GM23338 (cell line): ENCODE data around the gene SLC7A6. TPM values are rescaled to one million over a fixed set of nuclear protein-coding genes. Genes with fewer than 3 reads are reported as not detected.

Source experiments
- ATAC-seq: fragments of 200-7000 bp; cut with Tn5 transposase; 3 replicates; pipeline ENCODE4 v1.9.1; 2020
- DNase-seq: peaks from one replicate; pipeline ENCODE4 v3.0.0-alpha.2; 2015; ENCODE audit warnings: low spot score
- H2AFZ ChIP-seq: fragments of 200-600 bp; sonication (generic); 2 replicates; pipeline ENCODE4 v1.8.0; 2016; ENCODE audit warnings: antibody characterized with exemption, mild to moderate bottlenecking, moderate library complexity
- H3F3A ChIP-seq: fragments of 200-600 bp; sonication (generic); replicated peaks from 2 replicates; pipeline ENCODE4 v1.8.0; 2017; ENCODE audit warnings: antibody characterized with exemption, mixed run types, low read depth
- H3K27ac ChIP-seq: fragments of 200-600 bp; sonication (generic); 2 replicates; pipeline ENCODE4 v1.6.1; 2016; ENCODE audit warnings: low read depth
- H3K27me3 ChIP-seq: fragments of 200-600 bp; sonication (generic); 2 replicates; pipeline ENCODE4 v1.8.0; 2016; ENCODE audit warnings: mild to moderate bottlenecking, mixed run types, moderate library complexity; ENCODE audit not compliant: insufficient read depth
- H3K36me3 ChIP-seq: fragments of 200-600 bp; sonication (generic); 2 replicates; pipeline ENCODE4 v1.8.0; 2016; ENCODE audit warnings: mild to moderate bottlenecking; ENCODE audit not compliant: insufficient read depth
- H3K4me1 ChIP-seq: fragments of 200-600 bp; sonication (generic); 2 replicates; pipeline ENCODE4 v1.8.0; 2016; ENCODE audit warnings: mild to moderate bottlenecking, moderate library complexity; ENCODE audit not compliant: insufficient read depth
- H3K4me2 ChIP-seq: fragments of 200-600 bp; sonication (generic); 2 replicates; pipeline ENCODE4 v1.7.1; 2017; ENCODE audit warnings: mixed run types
- H3K4me3 ChIP-seq: fragments of 200-600 bp; sonication (generic); 2 replicates; pipeline ENCODE4 v1.6.1; 2016; ENCODE audit warnings: mixed run types
- H3K79me2 ChIP-seq: fragments of 200-600 bp; sonication (generic); replicated peaks from 2 replicates; pipeline ENCODE4 v1.8.0; 2017; ENCODE audit warnings: mild to moderate bottlenecking; ENCODE audit not compliant: insufficient read depth
- H3K9me2 ChIP-seq: fragments of 200-600 bp; sonication (generic); 2 replicates; pipeline ENCODE4 v1.8.0; 2017; ENCODE audit not compliant: insufficient read depth
- H4K20me1 ChIP-seq: fragments of 200-600 bp; sonication (generic); replicated peaks from 2 replicates; pipeline ENCODE4 v1.8.0; 2017; ENCODE audit warnings: mild to moderate bottlenecking; ENCODE audit not compliant: insufficient read depth
- H3K27ac Mint-ChIP-seq: 2 replicates; pipeline ENCODE4 v1.8.0; 2020; ENCODE audit warnings: inconsistent platforms, mild to moderate bottlenecking, moderate library complexity, mixed read lengths
- H3K27me3 Mint-ChIP-seq: 3 replicates; pipeline ENCODE4 v1.8.0; 2022; ENCODE audit warnings: low read depth, mild to moderate bottlenecking, moderate library complexity, mixed read lengths, inconsistent platforms; ENCODE audit not compliant: insufficient read depth, poor library complexity
- H3K36me3 Mint-ChIP-seq: 3 replicates; pipeline ENCODE4 v1.8.0; 2021; ENCODE audit warnings: low read depth, mild to moderate bottlenecking, inconsistent platforms, moderate library complexity, mixed read lengths
- H3K4me1 Mint-ChIP-seq: 3 replicates; pipeline ENCODE4 v1.8.0; 2020; ENCODE audit warnings: mild to moderate bottlenecking, inconsistent platforms, mixed read lengths
- H3K4me3 Mint-ChIP-seq: 3 replicates; pipeline ENCODE4 v1.8.0; 2021; ENCODE audit warnings: moderate library complexity, mild to moderate bottlenecking, inconsistent platforms, mixed read lengths
- H3K9me3 Mint-ChIP-seq: 3 replicates; pipeline ENCODE4 v1.8.0; 2020; ENCODE audit warnings: moderate library complexity, mild to moderate bottlenecking, inconsistent platforms, mixed read lengths
- ETS1 ChIP-seq: IDR thresholded peaks from 2 replicates; pipeline ENCODE4 v1.6.1; 2016; ENCODE audit warnings: antibody characterized with exemption
- EZH2phosphoT487 ChIP-seq: fragments of 200-600 bp; sonication (generic); IDR thresholded peaks from one replicate; pipeline ENCODE4 v1.8.1; 2018; ENCODE audit warnings: antibody characterized with exemption; ENCODE audit not compliant: unreplicated experiment
- NANOG ChIP-seq: IDR thresholded peaks from 2 replicates; pipeline ENCODE4 v1.6.1; 2016; ENCODE audit warnings: antibody characterized with exemption, borderline replicate concordance
- POLR2AphosphoS5 ChIP-seq: IDR thresholded peaks from 2 replicates; pipeline ENCODE4 v1.6.1; 2016; ENCODE audit warnings: antibody characterized with exemption, low read depth
- STAT1 ChIP-seq: IDR thresholded peaks from one replicate; pipeline ENCODE4 v1.6.1; 2016; ENCODE audit warnings: antibody characterized with exemption; ENCODE audit not compliant: unreplicated experiment
- ZNF331 ChIP-seq: fragments of 250-450 bp; sonication (Bioruptor Pico); IDR thresholded peaks from 2 replicates; pipeline ENCODE4 v1.5.0; 2020; ENCODE audit warnings: low read depth, mild to moderate bottlenecking, moderate library complexity
- ZNF462 ChIP-seq: fragments of 250-450 bp; sonication (Bioruptor Pico); IDR thresholded peaks from 2 replicates; pipeline ENCODE4 v1.5.0; 2020; ENCODE audit warnings: mild to moderate bottlenecking, moderate library complexity
- polyA plus RNA-seq: library from polyadenylated mRNA; unstranded; fragments of >200 nt; fragmentation: Nextera tagmentation; extraction: Ambion mirVana; gene quantifications from 2 replicates; pipeline ENCODE4 v1.2.1, GENCODE V29; 2016
- total RNA-seq: library from RNA; depleted of rRNA; stranded (reverse); fragments of >200 nt; shearing (Covaris generic); gene quantifications from 2 replicates; pipeline ENCODE4 v1.2.3, GENCODE V29; 2014
- TF ChIP-seq, protein P1 (sequence below), 2 experiments: fragments of 200-600 bp in 1 of 2; sonication (generic) in 1 of 2; conservative IDR thresholded peaks; 2 replicates each; pipeline versions ENCODE4 v1.5.1 to v1.6.1; 2016 to 2017; ENCODE audit warnings: antibody characterized with exemption in 2 of 2, low read depth in 2 of 2, mild to moderate bottlenecking in 2 of 2, moderate library complexity in 1 of 2

The SLC7A6 gene
- total and polyA plus RNA-seq, 2 experiments from 2014 or later: 16.6 to 30.9 TPM

DNA sequence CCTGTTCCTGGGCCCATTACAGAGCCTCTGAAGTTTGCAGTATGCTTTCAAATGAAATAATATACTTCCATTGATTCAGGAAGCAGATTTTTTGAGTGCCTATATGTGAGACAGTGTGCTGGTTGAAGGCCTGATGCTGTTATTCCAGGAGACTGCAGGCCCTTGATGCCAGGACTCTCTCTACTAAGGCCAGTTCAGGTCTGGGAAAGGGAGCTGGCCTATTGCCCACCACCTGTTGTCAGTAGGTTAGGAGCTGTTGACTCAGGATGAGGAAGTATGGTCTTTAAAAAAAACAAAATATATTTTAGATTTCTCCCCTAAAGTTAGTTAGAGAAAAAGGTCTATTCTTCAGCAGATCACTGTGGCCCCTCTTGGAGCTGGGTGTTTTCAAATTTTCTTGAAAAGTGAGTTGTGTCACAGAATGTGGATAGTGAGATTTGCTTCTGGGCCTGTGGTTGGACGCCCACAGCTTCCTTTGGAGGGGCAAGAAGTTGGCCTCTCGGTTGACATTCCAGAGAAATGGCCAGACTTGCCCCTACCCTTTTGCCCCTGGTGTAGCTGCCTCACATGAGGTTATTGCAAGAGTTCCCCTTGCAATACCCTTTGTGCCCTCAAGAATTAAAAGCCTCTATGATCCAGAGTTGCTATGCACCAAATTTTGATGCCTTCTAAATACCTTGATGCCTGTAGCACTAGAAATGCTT lies 36.3 kb upstream of the SLC7A6 start:
- Histone ChIP-seq H4K20me1 (peaks cover 5% of the 10 kb centered on the region), H2AFZ (no peak overlapping the region), H3K4me3 (no peak overlapping the region), H3K4me2 (no peak overlapping the region), H3F3A (peaks cover 9% of the 10 kb centered on the region; the same call in 1 of the 2 replicates), H3K79me2 (peaks cover 4% of the 10 kb centered on the region; the same call in 1 of the 2 replicates), H3K9me2 (no peaks in the 10 kb centered on the region), H3K4me1 (no peaks in the 10 kb centered on the region), H3K27me3 (no peaks in the 10 kb centered on the region), H3K36me3 (peaks cover 7% of the 10 kb centered on the region; the same call in 1 of the 2 replicates), H3K27ac (peak overlapping the region; percentile 48; the same call in 1 of the 2 replicates)
- Mint-ChIP-seq H3K9me3 (no peaks in the 10 kb centered on the region), H3K27ac (no peak overlapping the region), H3K27me3 (peaks cover 4% of the 10 kb centered on the region), H3K36me3 (peaks cover 43% of the 10 kb centered on the region), H3K4me1 (peaks cover 4% of the 10 kb centered on the region; the same call in 2 of the 3 replicates), H3K4me3 (no peak overlapping the region)
- ATAC-seq (no peak), DNase-seq (no peak)
- 0 out of 2 replicates have a peak, but pooled peaks have one; percentile 2 for TF ChIP-seq POLR2AphosphoS5
- TF ChIP-seq ZNF462 (CRISPR knock-in tag): no peak

- DNase-seq: no peak
- H4K20me1 ChIP-seq: peaks cover 12% of the 10 kb centered on the region
- peaks cover 46% of the 10 kb centered on the region for H3K36me3 Mint-ChIP-seq
- TF ChIP-seq ZNF331 (CRISPR knock-in tag) (no peak), STAT1 (no peak), ETS1 (no peak), NANOG (no peak), EZH2phosphoT487 (no peak)
- TF ChIP-seq, protein P1, sequence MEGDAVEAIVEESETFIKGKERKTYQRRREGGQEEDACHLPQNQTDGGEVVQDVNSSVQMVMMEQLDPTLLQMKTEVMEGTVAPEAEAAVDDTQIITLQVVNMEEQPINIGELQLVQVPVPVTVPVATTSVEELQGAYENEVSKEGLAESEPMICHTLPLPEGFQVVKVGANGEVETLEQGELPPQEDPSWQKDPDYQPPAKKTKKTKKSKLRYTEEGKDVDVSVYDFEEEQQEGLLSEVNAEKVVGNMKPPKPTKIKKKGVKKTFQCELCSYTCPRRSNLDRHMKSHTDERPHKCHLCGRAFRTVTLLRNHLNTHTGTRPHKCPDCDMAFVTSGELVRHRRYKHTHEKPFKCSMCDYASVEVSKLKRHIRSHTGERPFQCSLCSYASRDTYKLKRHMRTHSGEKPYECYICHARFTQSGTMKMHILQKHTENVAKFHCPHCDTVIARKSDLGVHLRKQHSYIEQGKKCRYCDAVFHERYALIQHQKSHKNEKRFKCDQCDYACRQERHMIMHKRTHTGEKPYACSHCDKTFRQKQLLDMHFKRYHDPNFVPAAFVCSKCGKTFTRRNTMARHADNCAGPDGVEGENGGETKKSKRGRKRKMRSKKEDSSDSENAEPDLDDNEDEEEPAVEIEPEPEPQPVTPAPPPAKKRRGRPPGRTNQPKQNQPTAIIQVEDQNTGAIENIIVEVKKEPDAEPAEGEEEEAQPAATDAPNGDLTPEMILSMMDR (conservative IDR thresholded peaks at IDR 0.05; ENCODE audit: low read depth in 2 of 2): no peak
Observed at GRCh38 chr16:68228652-68229051, 35.7 kb upstream of the SLC7A6 start.

More at GRCh38 chr16:68228652-68229051, 35.7 kb upstream of the SLC7A6 start:
- H3K4me2 ChIP-seq: no peak overlapping the region
- peaks cover 10% of the 10 kb centered on the region; the same call in 2 of the 3 replicates for H3K4me1 Mint-ChIP-seq
- H3K4me3 Mint-ChIP-seq: no peak overlapping the region
- peaks cover 8% of the 10 kb centered on the region; the same call in 1 of the 2 replicates for H3K36me3 ChIP-seq
- no peak for ATAC-seq
- H3K27ac Mint-ChIP-seq: no peak overlapping the region
- peaks cover 3% of the 10 kb centered on the region for H3K4me1 ChIP-seq
- H3K27me3 Mint-ChIP-seq: peaks cover 4% of the 10 kb centered on the region
- H3K9me2 ChIP-seq: no peaks in the 10 kb centered on the region
- peak overlapping the region; percentile 7; the same call in 1 of the 2 replicates for H3K27ac ChIP-seq
- H3K4me3 ChIP-seq: no peak overlapping the region
- no peaks in the 10 kb centered on the region for H3K27me3 ChIP-seq
- no peak overlapping the region for H2AFZ ChIP-seq
- no peaks in the 10 kb centered on the region for H3K9me3 Mint-ChIP-seq
- H3F3A ChIP-seq: peaks cover 9% of the 10 kb centered on the region
- H3K79me2 ChIP-seq: peaks cover 11% of the 10 kb centered on the region
